GM18951 (cell line): ENCODE results near the gene SCFD2.

Experiments used
- POLR2A ChIP-seq: IDR thresholded peaks from 4 replicates; pipeline ENCODE4 v1.6.1; 2011; ENCODE audit warnings: mild to moderate bottlenecking; ENCODE audit not compliant: insufficient read length, insufficient read depth; ENCODE audit errors: extremely low read depth
- in situ Hi-C: fragments of 300-500 bp; cut with MboI; formaldehyde crosslinking; loops from one replicate; pipeline ENCODE4 v1.12.0; 2022; ENCODE audit warnings: low sequenced_read_pairs, mixed read lengths, inconsistent platforms; ENCODE audit not compliant: unreplicated experiment

SCFD2 gene

DNA sequence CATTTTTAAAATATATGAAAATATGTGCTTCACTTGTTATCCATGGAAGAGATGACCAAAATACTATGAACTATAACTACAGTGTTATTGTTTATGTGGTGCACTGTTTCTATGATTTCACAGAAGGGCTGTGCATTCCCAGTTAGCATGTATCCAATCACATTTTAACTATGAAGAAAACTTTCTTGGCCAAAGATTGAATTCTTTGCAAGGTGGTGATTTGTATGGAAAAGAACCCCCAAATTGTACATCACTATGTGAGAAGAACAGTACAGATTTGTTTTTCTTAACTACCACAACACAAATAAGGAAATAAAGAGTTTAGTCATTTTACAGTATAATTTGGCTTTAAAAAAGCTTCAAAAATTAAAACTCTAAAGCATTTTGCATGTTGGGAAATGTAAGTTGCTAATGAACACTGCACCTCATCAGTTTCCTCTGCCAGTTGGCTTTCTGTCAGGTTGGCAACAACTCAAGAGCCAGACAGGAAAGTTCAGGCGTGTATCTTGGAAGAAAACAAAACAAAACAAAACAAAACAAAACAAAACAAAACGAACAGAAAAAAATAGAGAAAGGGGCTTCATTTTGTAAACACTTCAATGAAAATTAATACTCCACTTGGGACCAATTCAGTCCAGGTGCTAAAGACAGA is 237.0 kb downstream of the SCFD2 start:
- in situ Hi-C loops: no loop called here
- TF ChIP-seq POLR2A: no peak

DNA sequence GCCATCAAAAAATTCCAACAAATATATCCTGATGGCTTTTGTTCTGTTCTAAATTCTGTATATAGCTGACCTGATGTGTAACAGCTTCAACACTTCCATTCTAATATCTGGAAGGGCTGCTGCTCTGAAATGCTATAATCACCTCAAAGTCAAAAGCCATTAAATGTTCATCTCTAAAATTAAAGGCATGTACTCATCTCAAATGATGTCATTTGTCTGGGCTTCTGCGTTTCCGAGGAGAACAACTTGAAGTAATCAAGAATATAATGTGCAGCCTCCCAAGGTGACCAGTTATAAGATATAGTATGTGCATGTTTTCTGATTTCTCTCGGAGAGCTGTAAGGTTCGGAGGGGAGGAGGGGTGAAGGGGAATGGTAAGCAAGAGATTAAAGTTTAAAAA is 237.6 kb downstream of the SCFD2 start:
- in situ Hi-C loops: no loop called here
- no peak for TF ChIP-seq POLR2A

GRCh38 chr4:53127365-53127764 is 238.5 kb downstream of the SCFD2 start:
- no peak for TF ChIP-seq POLR2A

GRCh38 chr4:53126099-53126498 is 239.8 kb downstream of the SCFD2 start:
- TF ChIP-seq POLR2A: no peak
- in situ Hi-C loops: no loop called here

More at GRCh38 chr4:53127365-53127764, 238.5 kb downstream of the SCFD2 start:
- in situ Hi-C loops: no loop called here

DNA sequence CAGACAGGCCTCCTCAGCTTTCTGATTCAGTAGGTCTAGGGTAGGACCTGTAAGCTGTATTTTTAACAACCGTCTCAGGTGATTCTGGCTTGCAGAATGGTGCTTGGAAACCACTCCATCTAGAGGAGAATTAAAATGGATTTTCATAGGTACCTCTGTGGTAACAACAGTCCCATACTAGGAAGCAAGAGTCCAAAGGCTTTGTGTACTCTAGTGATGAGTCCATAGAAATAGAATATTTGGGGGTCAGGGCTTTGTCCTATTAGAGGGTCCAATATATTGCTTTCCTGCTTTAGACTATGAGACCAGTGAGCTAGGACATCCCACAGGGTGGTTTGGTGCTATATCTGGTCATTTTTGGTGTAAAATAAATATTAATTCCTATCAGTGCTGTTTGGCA is 242.0 kb downstream of the SCFD2 start:
- in situ Hi-C loops: no loop called here
- TF ChIP-seq POLR2A: no peak

- in situ Hi-C loops: no loop called here
- TF ChIP-seq POLR2A: no peak
Observed at GRCh38 chr4:53123171-53123570, 242.7 kb downstream of the SCFD2 start.

DNA sequence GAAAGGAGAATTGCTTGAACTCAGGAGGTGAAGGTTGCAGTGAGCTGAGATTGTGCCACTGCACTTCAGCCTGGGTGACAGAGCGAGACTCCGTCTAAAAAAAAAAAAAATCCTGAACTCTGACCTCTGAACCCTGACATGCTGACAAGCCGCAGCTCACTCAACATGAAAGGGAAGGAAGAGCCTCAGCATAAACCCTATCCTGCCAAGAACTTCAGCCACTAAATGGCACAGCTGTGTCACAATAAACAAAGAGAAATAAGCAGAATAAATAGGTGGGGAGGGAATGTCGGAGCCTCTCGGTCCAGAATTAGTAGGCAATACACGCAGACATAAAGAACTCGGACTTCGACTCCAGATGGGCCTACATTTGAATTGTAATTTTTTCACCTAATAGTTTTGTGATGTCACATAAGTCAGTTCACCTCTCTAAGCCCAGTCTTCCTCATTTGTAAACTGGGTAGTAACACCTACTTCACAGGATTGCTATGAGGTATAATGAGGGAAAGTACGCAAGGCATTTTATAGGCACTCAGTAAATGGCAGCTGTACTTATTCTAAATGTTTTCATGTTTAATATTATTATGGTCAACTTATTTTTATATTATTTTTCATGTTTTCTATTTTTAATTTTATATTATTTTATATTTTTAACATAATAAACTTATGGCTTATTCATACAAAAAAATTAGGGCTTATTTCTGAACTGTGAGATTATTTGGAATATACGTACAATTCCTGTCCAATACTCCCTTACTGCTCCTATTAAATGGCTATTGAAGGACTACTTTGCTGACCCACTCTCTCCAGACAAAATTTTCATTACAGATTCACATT is 243.4 kb downstream of the SCFD2 start:
- no peak for TF ChIP-seq POLR2A

GRCh38 chr4:53121264-53121865 is 244.5 kb downstream of the SCFD2 start:
- in situ Hi-C loops: no loop called here
- no peak for TF ChIP-seq POLR2A

More for the DNA sequence above, 243.4 kb downstream of the SCFD2 start:
- in situ Hi-C loops: no loop called here

GRCh38 chr4:53120778-53121177 is 245.1 kb downstream of the SCFD2 start:
- in situ Hi-C loops: no loop called here
- no peak for TF ChIP-seq POLR2A

DNA sequence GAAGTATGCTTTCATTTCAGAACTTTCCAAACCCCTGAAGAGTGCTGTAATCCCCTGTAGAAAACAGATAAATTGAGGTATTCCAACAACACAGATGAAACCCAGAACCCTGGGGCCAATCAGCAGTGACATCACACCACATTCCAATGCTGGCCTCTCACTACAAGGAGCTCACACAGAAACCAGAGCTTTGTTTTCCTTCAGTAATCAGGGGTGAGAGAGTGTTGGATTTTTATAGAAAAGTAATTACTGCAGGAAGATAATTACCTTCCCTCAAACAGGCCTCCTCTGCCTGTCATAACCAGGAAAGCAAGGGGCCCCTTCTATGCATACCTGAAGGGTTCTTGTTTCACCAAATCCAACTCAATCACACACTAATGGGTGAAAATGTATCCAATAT is 246.2 kb downstream of the SCFD2 start:
- in situ Hi-C loops: no loop called here
- TF ChIP-seq POLR2A: no peak

DNA sequence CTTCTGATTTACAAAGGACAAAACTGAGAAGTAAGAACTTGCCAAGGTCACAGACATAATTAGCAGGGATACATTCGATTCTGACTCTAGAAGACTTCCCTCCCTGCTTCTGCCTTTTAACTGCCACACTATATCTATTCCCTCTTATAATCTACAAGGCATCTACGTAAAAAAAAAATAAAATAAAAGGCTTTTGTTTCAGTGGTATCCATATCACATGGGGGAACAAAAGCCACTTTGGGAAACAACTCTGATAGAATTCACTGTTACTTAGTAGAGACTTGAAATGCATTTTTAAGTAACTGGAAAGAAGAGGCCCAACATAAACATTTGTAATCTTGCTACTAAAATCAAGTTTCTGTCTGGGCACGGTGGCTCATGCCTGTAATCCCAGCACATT is 247.2 kb downstream of the SCFD2 start:
- TF ChIP-seq POLR2A: no peak
- in situ Hi-C loops: no loop called here

- in situ Hi-C loops: no loop called here
- no peak for TF ChIP-seq POLR2A
Observed at GRCh38 chr4:53116954-53117353, 248.9 kb downstream of the SCFD2 start.

GRCh38 chr4:53113431-53114225 is 252.2 kb downstream of the SCFD2 start:
- no peak for TF ChIP-seq POLR2A
- in situ Hi-C loops: no loop called here
